AG10803 (cell line): Measurements from ENCODE around the gene DLL1.

ENCODE experiments used
- DNase-seq: peaks from one replicate; pipeline ENCODE4 v3.0.0; 2010; ENCODE audit warnings: low read depth
- H3K4me3 ChIP-seq: 2 replicates; pipeline ENCODE4 v1.5.1; 2011; ENCODE audit warnings: mild to moderate bottlenecking, low read length, control low read depth
- TF ChIP-seq, protein P1 (sequence below): conservative IDR thresholded peaks from 2 replicates; pipeline ENCODE4 v1.5.1; 2011; ENCODE audit warnings: mild to moderate bottlenecking, low read length, control low read depth, inconsistent platforms

Gene DLL1

DNA sequence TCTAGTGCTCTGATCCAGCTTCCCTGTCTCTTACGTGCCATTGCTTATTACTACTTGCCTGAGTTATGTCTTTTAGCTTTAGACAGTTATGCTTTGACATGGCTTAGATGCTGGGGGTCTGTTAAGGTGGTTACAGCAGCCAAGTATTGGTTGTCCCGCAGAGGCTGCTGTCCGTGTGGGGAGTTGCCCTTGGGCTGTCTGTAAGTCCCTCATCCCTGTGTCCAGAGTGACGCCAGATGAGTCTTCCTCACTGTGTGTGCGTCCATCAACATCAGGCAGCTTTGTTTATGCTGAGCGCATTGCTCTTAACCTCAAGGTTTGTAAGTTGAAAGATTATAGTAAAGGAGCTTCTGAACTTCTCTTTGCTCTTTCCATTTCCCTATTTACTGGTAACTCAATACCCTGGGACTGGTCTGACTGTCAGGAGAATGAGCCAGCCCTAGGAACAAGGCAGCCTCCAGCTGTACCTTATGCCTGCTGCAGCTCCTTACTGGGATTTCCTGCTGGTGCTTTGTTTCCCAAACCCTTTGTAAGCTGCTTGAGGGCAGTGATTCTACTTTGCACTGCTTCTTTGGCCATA, 22.9 kb upstream of the DLL1 start:
- no peak overlapping the region for H3K4me3 ChIP-seq
- DNase-seq = no peak
- TF ChIP-seq, protein P1, sequence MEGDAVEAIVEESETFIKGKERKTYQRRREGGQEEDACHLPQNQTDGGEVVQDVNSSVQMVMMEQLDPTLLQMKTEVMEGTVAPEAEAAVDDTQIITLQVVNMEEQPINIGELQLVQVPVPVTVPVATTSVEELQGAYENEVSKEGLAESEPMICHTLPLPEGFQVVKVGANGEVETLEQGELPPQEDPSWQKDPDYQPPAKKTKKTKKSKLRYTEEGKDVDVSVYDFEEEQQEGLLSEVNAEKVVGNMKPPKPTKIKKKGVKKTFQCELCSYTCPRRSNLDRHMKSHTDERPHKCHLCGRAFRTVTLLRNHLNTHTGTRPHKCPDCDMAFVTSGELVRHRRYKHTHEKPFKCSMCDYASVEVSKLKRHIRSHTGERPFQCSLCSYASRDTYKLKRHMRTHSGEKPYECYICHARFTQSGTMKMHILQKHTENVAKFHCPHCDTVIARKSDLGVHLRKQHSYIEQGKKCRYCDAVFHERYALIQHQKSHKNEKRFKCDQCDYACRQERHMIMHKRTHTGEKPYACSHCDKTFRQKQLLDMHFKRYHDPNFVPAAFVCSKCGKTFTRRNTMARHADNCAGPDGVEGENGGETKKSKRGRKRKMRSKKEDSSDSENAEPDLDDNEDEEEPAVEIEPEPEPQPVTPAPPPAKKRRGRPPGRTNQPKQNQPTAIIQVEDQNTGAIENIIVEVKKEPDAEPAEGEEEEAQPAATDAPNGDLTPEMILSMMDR = no peak

DNA sequence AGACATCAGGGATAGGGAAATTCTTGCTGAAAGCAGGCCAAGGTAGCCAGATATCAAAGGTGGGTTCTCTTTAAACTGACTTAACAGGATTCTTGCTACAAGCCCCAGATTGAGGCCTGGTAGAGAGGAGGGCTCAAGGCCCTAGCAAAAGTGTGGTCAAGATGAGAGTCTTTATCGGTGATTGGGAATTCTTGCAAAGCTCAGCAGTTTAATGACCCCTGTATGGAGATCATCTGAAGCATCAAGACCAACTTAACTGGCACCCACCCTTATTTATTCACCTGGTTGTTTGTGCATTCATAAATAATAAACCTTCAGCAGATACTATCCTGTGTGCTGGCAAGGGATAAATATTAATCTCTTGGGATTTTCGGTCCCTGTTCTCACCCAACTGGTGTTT, 22.0 kb upstream of the DLL1 start:
- H3K4me3 ChIP-seq = no peak overlapping the region
- no peak for DNase-seq
- TF ChIP-seq, protein P1 = no peak

DNA sequence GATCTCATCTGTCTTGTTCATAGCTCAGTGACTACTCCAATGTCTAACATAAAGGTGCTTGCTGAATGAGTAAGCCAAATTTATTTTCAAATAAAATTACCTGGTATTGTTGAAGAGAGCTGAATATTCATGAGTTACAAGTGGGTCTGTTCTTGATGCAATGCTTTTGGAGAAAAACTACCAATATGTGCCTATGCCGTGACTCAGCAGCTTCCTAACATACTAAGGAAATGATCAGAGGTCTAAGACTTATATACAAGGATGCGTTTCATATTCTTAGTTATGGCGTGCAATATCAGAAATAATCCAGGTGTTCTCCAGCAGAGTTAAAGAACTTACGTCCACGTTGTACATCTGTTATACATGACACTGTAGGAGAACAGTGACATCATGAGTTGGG, 20.8 kb upstream of the DLL1 start:
- H3K4me3 ChIP-seq = no peak overlapping the region
- TF ChIP-seq, protein P1 = no peak
- peak; percentile 35 for DNase-seq

DNA sequence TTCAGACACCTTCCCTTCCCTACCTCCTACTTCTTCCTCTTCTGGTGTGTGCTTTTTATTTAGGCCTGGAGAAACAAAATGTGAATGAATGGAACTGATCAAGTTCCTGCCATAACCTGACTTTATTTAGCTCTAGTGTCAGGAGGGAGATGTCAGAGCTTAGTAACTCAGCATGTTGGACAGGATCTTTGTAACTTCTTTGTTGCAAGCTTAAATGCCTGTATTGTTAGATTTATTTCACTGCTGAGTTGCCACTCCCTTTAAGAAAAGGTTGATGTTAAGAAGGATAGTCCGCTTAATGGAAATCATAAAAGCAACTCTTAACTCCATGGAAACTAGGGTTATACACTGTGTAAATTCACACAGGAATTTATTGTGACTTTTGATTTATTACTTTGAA, 17.9 kb upstream of the DLL1 start:
- TF ChIP-seq, protein P1 = no peak
- no peak overlapping the region for H3K4me3 ChIP-seq

DNA sequence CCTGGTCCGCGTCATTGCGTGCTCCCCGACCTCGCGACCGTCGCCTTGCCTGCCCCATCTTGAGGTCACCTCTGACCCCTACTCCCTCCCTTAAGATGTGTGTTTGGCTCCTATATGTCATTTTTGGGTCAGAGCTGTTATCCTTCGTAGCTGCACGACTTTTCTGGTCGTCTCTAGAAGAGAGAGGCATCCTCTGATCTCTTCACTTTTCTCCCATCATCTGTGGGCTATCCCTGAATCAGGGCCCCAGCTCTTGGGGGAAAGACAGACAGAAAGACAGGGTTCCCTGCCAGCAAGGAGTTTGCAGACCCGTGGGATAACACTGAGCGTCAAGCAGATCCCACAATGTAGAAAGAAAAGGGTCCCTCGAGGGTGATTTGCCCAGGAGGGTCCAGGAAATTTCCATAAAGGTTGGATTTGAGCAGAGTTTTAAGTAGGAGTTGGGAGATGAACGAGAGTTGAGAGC, 16.2 kb upstream of the DLL1 start:
- peak overlapping the region; percentile 98 for H3K4me3 ChIP-seq
- no peak for DNase-seq
- TF ChIP-seq, protein P1 = no peak

More for the DNA sequence above, 17.9 kb upstream of the DLL1 start:
- DNase-seq = no peak

DNA sequence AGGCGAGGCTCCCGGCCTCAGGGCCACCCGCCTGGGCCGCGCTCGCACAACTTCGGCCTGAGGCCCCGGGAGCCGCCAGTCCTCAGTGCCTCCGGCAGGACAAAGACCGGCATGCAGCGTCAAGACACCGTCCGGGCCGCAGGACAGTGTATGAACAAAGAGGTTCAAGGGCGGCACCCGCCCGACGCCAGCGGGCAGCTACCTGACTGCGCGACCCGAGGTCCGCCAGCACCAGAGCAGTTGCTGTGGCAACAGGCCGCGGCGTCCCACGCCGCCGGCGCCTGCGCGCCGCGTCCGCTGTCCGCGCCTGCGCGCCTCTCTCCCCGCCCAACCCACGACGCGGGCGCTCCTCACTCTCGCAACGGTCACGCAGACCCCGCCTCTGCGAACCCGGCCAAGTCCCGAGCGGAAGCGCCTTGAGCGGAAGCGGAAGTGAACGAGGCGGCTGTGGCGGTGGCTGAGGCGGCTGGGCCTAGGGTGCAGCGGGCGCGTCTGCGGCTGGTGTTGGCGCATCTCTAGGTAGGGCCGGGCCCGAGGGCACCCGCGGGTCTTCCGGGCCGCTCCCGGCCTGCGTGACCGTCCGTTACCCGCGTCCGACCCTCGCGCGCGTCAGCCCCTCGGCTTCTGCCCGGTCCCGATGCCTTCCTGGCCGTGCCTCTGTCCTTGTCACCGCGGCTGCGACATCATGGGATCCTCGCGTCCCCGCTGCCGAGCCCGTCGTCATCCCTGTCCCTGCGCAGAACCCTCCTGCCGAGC, 15.6 kb upstream of the DLL1 start, which contains the start of gene FAM120B:
Gene FAM120B, plus strand, starts transcription at position 435 of the 756 bp plus-strand sequence. CDS start 10,633 bp downstream, outside the sequence.
- TF ChIP-seq, protein P1 = no peak
- peak within 1 kb of the TSS; percentile 98 for H3K4me3 ChIP-seq
- peak; percentile 94 for DNase-seq

DNA sequence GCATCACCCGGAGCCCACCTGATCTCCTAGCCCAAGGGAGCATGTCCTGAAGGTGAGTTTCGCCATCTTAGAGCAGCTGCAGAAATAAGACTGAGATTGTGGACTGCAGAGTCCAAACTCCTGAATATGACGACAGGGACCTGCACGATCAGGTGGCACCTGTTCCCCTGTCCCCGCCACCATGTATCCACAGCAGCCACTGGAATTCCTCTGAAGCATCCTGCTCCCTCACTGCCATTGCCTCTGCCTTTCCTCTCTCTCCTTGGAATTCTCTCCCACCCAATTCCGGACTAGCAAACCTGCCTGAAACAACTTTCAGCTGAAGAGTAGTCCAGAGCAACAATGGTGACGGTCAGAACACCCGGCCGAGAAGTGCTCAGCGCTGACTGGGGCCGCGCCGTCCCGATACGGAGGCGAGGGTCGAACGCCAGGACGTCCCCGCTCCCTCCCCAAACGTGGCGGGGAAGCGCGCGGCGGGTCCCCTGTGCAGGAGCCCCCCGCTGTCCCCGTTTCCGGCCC, 15.0 kb upstream of the DLL1 start:
- no peak for DNase-seq
- peak overlapping the region; percentile 83 for H3K4me3 ChIP-seq
- TF ChIP-seq, protein P1 = no peak
